ENCODE measurements around the gene CHRNE. TPM values are rescaled to one million over a fixed set of nuclear protein-coding genes. Genes with fewer than 3 reads are reported as not detected.
"Not testable (repeated sequence)": the region's sequence is repeated elsewhere in the genome, so short reads cannot be mapped to it uniquely, and the experiment has no call there.

Gene CHRNE
- total RNA-seq, 4 donors from 2014 or later: 0.53 to 5.2 (median 3.6) TPM

DNA sequence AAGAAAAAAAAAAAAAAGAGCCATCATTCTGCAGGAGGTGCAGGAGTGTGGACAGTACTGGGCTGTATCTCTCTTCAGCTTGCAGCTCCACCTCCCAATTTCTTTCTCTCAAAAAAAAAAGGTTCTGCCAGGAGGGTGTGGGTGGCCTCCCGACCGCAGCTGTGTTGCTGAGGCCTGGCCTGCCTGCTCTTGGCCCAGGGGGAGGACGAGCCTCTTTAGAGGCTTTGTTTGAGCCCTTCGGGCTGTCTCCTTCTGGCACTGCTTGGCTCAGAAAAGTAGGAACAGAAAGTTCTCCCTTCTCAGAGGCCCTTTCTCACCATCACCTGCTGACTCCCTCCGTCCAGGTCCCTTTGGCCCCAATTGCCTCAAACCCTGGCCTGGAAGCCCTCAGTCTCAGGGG lies 25.8 kb downstream of the CHRNE start:
- no peak for DNase-seq (ENCODE audit: low spot score in 2 of 2)
- no peak overlapping the region for H3K4me3 ChIP-seq (ENCODE audit: low read depth, poor library complexity, severe bottlenecking)
- intact Hi-C loops (cut with DNase I; ENCODE audit: low total_unique reads): no loop called here
- TF ChIP-seq CTCF (IDR thresholded peaks at IDR 0.05) (no peak), POLR2A (IDR thresholded peaks at IDR 0.05) (no peak)
- 38 to 61% methylated on average over 5 of the region's 5 CpGs for WGBS, 2 donors

DNA sequence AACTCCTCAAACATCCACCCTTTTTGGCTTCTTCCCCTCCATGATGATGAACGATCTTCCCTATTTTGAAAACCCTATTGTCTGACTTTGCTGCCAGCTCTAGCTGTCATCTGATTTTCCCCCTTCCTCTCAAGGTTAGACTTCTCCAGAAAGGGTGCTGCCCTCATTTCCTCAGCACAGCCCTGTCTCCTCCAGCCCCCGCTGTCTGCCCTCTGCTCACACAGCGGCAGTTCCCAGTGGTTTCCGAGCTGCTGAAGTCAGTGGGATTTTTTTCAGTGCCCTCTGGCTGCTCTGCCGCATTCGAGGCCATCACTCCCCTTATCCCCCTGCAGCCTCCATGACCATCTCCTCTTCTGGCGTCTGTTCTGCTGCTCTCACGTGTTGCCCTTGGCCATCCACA lies 30.1 kb downstream of the CHRNE start:
- DNase-seq (ENCODE audit: low spot score in 2 of 2): no peak
- intact Hi-C loops (cut with DNase I; ENCODE audit: low total_unique reads): no loop called here
- no peak for TF ChIP-seq CTCF (IDR thresholded peaks at IDR 0.05)
- no peak for TF ChIP-seq POLR2A (IDR thresholded peaks at IDR 0.05)
- no peak overlapping the region for H3K4me3 ChIP-seq (ENCODE audit: low read depth, poor library complexity, severe bottlenecking)
- 49 to 62% methylated on average over 8 of the region's 8 CpGs for WGBS, 2 donors

GRCh38 chr17:4870855-4871254 lies 32.0 kb downstream of the CHRNE start:
- WGBS, 2 donors: 74 to 90% methylated on average over 2 of the region's 2 CpGs
- TF ChIP-seq CTCF (IDR thresholded peaks at IDR 0.05) (no peak), POLR2A (IDR thresholded peaks at IDR 0.05) (no peak)
- intact Hi-C loops (cut with DNase I; ENCODE audit: low total_unique reads): no loop called here
- DNase-seq (ENCODE audit: low spot score in 2 of 2): no peak
- H3K4me3 ChIP-seq (ENCODE audit: low read depth, poor library complexity, severe bottlenecking): no peak overlapping the region

- DNase-seq (ENCODE audit: low spot score in 2 of 2); intact Hi-C loops (cut with DNase I; ENCODE audit: low total_unique reads); H3K4me3 ChIP-seq (ENCODE audit: low read depth, poor library complexity, severe bottlenecking): not testable (repeated sequence)
- 96% methylated on average over 22 of the region's 22 CpGs for WGBS, 2 donors
Measured at GRCh38 chr17:4869058-4869998, 33.6 kb downstream of the CHRNE start.

DNA sequence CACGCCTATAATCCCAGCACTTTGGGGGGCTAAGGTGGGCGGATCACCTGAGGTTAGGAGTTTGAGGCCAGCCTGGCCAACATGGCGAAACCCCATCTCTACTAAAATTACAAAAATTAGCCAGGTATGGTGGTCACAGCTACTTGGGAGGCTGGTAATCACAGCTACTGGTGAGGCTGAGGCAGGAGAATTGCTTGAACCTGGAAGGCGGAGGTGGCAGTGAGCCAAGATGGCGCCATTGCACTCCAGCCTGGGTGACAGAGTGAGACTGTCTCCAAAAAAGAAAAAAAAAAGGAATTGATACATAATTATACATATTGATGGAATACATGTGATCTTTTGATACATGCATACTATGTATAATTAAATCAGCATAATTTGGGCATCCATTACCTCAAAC lies 35.4 kb downstream of the CHRNE start:
- WGBS, 2 donors: 68 to 88% methylated on average over 5 of the region's 5 CpGs
- DNase-seq (ENCODE audit: low spot score in 2 of 2); intact Hi-C loops (cut with DNase I; ENCODE audit: low total_unique reads); H3K4me3 ChIP-seq (ENCODE audit: low read depth, poor library complexity, severe bottlenecking): not testable (repeated sequence)

DNA sequence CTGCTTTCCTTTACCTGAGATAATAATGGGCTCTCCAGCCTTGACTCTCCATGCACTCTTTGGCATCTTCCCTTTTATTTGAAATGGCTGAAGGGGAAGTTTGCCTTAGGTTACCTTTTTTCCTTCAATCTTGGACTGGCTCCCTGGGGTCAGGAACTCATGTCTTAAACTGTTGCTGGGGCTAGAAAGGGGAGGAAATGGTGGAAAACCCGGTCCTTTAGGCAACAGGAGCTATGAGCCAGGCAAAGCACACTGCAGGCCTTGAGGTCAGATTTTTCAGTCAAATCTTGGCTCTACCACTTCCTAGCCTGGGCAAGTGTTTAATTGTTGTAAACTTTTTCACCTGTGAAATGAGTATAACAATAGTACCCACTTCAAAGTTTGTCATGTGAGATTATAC lies 39.6 kb downstream of the CHRNE start:
- intact Hi-C loops (cut with DNase I; ENCODE audit: low total_unique reads): no loop called here
- no peak overlapping the region for H3K4me3 ChIP-seq (ENCODE audit: low read depth, poor library complexity, severe bottlenecking)
- 56 to 78% methylated on average over 1 of the region's 1 CpG for WGBS, 2 donors
- DNase-seq (ENCODE audit: low spot score in 2 of 2): no peak
- TF ChIP-seq CTCF (IDR thresholded peaks at IDR 0.05): no peak
- no peak for TF ChIP-seq POLR2A (IDR thresholded peaks at IDR 0.05)

GRCh38 chr17:4862720-4863119 lies 40.2 kb downstream of the CHRNE start:
- no peak overlapping the region for H3K4me3 ChIP-seq (ENCODE audit: low read depth, poor library complexity, severe bottlenecking)
- DNase-seq (ENCODE audit: low spot score in 2 of 2): no peak
- intact Hi-C loops (cut with DNase I; ENCODE audit: low total_unique reads): no loop called here
- 75 to 90% methylated on average over 4 of the region's 4 CpGs for WGBS, 2 donors
- no peak for TF ChIP-seq POLR2A (IDR thresholded peaks at IDR 0.05)
- TF ChIP-seq CTCF (IDR thresholded peaks at IDR 0.05): no peak

Data from lower leg skin (tissue), 4 donors.